ENCODE measurements around the gene TMTC2. TPM values are rescaled to one million over a fixed set of nuclear protein-coding genes. Genes with fewer than 3 reads are reported as not detected.

Gene TMTC2
- total and polyA plus RNA-seq, 2 donors (not counting 3 experiments of a cell fraction or from before 2014, with no cell fraction given) = 4.1 to 7.8 TPM

DNA sequence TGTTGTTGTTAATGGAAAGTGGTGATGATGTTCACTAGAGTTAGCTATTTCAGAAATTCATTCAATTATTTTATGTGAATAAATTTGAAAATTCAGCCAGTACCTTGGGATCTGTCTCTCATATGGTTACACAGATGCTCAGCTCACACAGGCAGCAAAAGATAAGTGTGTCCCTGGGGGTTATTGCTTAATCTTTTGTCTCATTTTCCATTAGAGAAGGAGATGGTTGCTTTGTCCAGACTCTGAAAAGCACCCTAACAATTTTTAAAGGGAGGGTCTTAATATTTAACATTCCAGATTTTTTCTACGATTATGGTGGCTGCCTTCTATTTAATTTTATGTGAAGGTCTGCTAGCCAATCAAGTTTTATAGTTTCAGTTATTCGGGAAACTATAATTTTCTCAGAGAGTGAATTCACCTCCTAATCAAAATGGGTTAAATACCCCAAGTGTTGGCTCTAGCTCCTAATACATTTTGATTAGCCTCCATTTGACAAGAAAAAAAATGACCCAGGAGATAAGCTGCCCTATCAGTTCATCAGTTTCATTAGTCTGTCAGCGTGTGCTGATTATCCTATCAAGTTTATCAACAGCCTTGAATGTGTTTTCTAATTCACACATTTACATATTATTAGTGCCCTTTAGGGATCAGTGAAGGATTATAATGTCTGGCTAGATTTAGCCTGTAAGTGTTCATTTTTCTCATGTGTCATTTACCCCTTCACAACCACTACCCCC, 282.1 kb downstream of the TMTC2 start:
- H3K9me1 ChIP-seq (replicated peaks; ENCODE audit: control insufficient read depth, extremely low read depth, insufficient read depth, low read length) = no peaks in the 10 kb centered on the region
- H3K4me3 ChIP-seq (replicated peaks in 1 of 3; ENCODE audit: insufficient read depth in 1 of 3, low read depth in 1 of 3, low read length in 3 of 3) = no peak overlapping the region
- dilution Hi-C loops (cut with MboI; ENCODE audit: extremely low pct_ligation_motif_present, low sequenced_read_pairs) (no loop called here), intact Hi-C loops (cut with micrococcal nuclease) (no loop called here)
- no peaks in the 10 kb centered on the region for H4K20me1 ChIP-seq (replicated peaks; ENCODE audit: control insufficient read depth, extremely low read depth, insufficient read depth, low read length)
- no peak overlapping the region for H3K9ac ChIP-seq (replicated peaks; ENCODE audit: extremely low read depth, insufficient read depth, low read length)
- ChIA-PET POLR2A (no interaction called here), CTCF (interaction anchor here (0.5 to 1.8 kb wide), 2 partner anchors 13 to 372 kb away, joined by 4 to 5 read pairs; no protein-coding TSS in a partner anchor)
- FAIRE-seq (no peak), DNase-seq (ENCODE audit: low read depth, low spot score) (no peak)
- TF ChIP-seq, protein P1, sequence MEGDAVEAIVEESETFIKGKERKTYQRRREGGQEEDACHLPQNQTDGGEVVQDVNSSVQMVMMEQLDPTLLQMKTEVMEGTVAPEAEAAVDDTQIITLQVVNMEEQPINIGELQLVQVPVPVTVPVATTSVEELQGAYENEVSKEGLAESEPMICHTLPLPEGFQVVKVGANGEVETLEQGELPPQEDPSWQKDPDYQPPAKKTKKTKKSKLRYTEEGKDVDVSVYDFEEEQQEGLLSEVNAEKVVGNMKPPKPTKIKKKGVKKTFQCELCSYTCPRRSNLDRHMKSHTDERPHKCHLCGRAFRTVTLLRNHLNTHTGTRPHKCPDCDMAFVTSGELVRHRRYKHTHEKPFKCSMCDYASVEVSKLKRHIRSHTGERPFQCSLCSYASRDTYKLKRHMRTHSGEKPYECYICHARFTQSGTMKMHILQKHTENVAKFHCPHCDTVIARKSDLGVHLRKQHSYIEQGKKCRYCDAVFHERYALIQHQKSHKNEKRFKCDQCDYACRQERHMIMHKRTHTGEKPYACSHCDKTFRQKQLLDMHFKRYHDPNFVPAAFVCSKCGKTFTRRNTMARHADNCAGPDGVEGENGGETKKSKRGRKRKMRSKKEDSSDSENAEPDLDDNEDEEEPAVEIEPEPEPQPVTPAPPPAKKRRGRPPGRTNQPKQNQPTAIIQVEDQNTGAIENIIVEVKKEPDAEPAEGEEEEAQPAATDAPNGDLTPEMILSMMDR (IDR thresholded peaks at IDR 0.05; ENCODE audit: extremely low read depth in 1 of 2, insufficient read depth in 1 of 2, low read depth in 1 of 2, low read length in 2 of 2) = no peak
- TF ChIP-seq, protein P2, sequence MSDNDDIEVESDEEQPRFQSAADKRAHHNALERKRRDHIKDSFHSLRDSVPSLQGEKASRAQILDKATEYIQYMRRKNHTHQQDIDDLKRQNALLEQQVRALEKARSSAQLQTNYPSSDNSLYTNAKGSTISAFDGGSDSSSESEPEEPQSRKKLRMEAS (IDR thresholded peaks at IDR 0.05; ENCODE audit: insufficient read depth, insufficient read length) = no peak
- TF ChIP-seq EZH2 (IDR thresholded peaks at IDR 0.05; ENCODE audit: borderline replicate concordance, low read depth, low read length, severe bottlenecking) = no peak
- TF ChIP-seq FOS (IDR thresholded peaks at IDR 0.05; ENCODE audit: borderline replicate concordance, insufficient read depth, low read length) = no peak
- TF ChIP-seq MYC (IDR thresholded peaks at IDR 0.05; ENCODE audit: low read depth, low read length) = no peak
- no peak for TF ChIP-seq JUN (IDR thresholded peaks at IDR 0.05; ENCODE audit: borderline replicate concordance, insufficient read depth, insufficient read length, low read depth)
- TF ChIP-seq GATA2 (IDR thresholded peaks at IDR 0.05; ENCODE audit: insufficient read depth, insufficient read length, low read depth, low read length) = no peak
- TF ChIP-seq POLR2AphosphoS5 (IDR thresholded peaks at IDR 0.05; ENCODE audit: insufficient read depth, low read depth, low read length) = no peak
- TF ChIP-seq POLR2A (IDR thresholded peaks at IDR 0.05; ENCODE audit: low read depth, low read length) = no peak
- H3K4me2 ChIP-seq (ENCODE audit: insufficient read depth, low read length) = no peak overlapping the region
- H3K4me1 ChIP-seq (ENCODE audit: control insufficient read depth, extremely low read depth, insufficient read depth, low read length) = peaks cover 8% of the 10 kb centered on the region
- H2AFZ ChIP-seq (ENCODE audit: low read depth, low read length) = no peak overlapping the region
- no peaks in the 10 kb centered on the region for H3K36me3 ChIP-seq (ENCODE audit: control insufficient read depth in 2 of 2, extremely low read depth in 1 of 2, insufficient read depth in 2 of 2, low read length in 2 of 2)
- H3K27ac ChIP-seq (ENCODE audit: insufficient read depth, low read depth, low read length) = no peak overlapping the region
- H3K79me2 ChIP-seq (ENCODE audit: control insufficient read depth, insufficient read depth, low read length) = no peaks in the 10 kb centered on the region
- H3K27me3 ChIP-seq (ENCODE audit: control insufficient read depth in 2 of 2, insufficient read depth in 2 of 2, low read length in 2 of 2) = no peaks in the 10 kb centered on the region
- BruUV-seq (replicated peaks) = no TSS peak
- no peaks in the 10 kb centered on the region for H3K9me3 ChIP-seq (replicated peaks; ENCODE audit: control insufficient read depth, insufficient read depth, low read length)
